Panc1 (cell line): ENCODE data around the gene IL33.

Experiments used
- CTCF ChIP-seq: fragments of 450-650 bp; IDR thresholded peaks from 2 replicates; pipeline ENCODE4 v1.5.1; 2017; ENCODE audit warnings: mild to moderate bottlenecking
- POLR2AphosphoS5 ChIP-seq: IDR thresholded peaks from 2 replicates; pipeline ENCODE4 v1.6.1; 2012; ENCODE audit warnings: mild to moderate bottlenecking, low read depth, low read length, moderate library complexity
- REST ChIP-seq, 2 experiments: IDR thresholded peaks; 2 replicates each; pipeline ENCODE4 v1.6.1; 2011 to 2012; ENCODE audit warnings: low read depth in 2 of 2, control low read depth in 1 of 2, low read length in 1 of 2, mild to moderate bottlenecking in 1 of 2, moderate library complexity in 1 of 2; ENCODE audit not compliant: insufficient read depth in 1 of 2
- SIN3A ChIP-seq: IDR thresholded peaks from 2 replicates; pipeline ENCODE4 v1.6.1; 2012; ENCODE audit warnings: low read depth, mild to moderate bottlenecking, low read length, moderate library complexity, borderline replicate concordance; ENCODE audit not compliant: insufficient read depth
- TCF7L2 ChIP-seq: IDR thresholded peaks from 2 replicates; pipeline ENCODE4 v1.6.1; 2011; ENCODE audit warnings: mild to moderate bottlenecking, low read depth, low read length, inconsistent platforms

GRCh38 chr9:6247266-6247665, 31.7 kb downstream of the IL33 start:
- no peak for TF ChIP-seq CTCF
- TF ChIP-seq SIN3A, result no peak
- no peak for TF ChIP-seq POLR2AphosphoS5
- no peak for TF ChIP-seq REST (IDR thresholded peaks at IDR 0.05; ENCODE audit: insufficient read depth in 1 of 2, low read depth in 2 of 2, low read length in 1 of 2)
- TF ChIP-seq TCF7L2, result no peak
